Urinary bladder (tissue), 4 donors: ENCODE results near the gene TANK. TPM values are rescaled to one million over a fixed set of nuclear protein-coding genes. Genes with fewer than 3 reads are reported as not detected.
A peak's percentile ranks its signal among the peaks of the same experiment; 100 is the strongest.

Source experiments
- DNase-seq: peaks from one replicate; pipeline ENCODE4 v3.0.0-alpha.2; 2015; ENCODE audit errors: extremely low spot score
- H3K27ac ChIP-seq: one replicate; pipeline ENCODE4 v1.5.1; 2013; ENCODE audit warnings: low read depth, mild to moderate bottlenecking, moderate library complexity
- H3K36me3 ChIP-seq: one replicate; pipeline ENCODE4 v1.6.1; 2013; ENCODE audit warnings: mild to moderate bottlenecking, moderate library complexity; ENCODE audit not compliant: insufficient read depth
- H3K4me1 ChIP-seq: one replicate; pipeline ENCODE4 v1.6.1; 2013; ENCODE audit warnings: mild to moderate bottlenecking, moderate library complexity; ENCODE audit not compliant: insufficient read depth
- H3K4me3 ChIP-seq: one replicate; pipeline ENCODE4 v1.5.1; 2013; ENCODE audit warnings: low read depth, low read length
- WGBS: extraction: QIAGEN DNeasy Blood & Tissue Kit; methylation state at CpG from one replicate; pipeline ENCODE4 v1.1.7; 2013; 5-methylcytosine and 5-hydroxymethylcytosine counted together
- polyA plus RNA-seq: library from polyadenylated mRNA; stranded (reverse); fragments of 200-250 nt; gene quantifications from one replicate; pipeline ENCODE4 v1.2.3, GENCODE V29; 2013
- total RNA-seq: library from RNA; depleted of rRNA; stranded (reverse); fragments of >200 nt; gene quantifications from one replicate; pipeline ENCODE4 v1.2.3, GENCODE V29; 2014
- donor health status: healthy with polysubstance abuse.
- donor health status: healthy.

Gene TANK, protein sequence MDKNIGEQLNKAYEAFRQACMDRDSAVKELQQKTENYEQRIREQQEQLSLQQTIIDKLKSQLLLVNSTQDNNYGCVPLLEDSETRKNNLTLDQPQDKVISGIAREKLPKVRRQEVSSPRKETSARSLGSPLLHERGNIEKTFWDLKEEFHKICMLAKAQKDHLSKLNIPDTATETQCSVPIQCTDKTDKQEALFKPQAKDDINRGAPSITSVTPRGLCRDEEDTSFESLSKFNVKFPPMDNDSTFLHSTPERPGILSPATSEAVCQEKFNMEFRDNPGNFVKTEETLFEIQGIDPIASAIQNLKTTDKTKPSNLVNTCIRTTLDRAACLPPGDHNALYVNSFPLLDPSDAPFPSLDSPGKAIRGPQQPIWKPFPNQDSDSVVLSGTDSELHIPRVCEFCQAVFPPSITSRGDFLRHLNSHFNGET
- total RNA-seq (110 TPM), polyA plus RNA-seq (40.8 TPM)

DNA sequence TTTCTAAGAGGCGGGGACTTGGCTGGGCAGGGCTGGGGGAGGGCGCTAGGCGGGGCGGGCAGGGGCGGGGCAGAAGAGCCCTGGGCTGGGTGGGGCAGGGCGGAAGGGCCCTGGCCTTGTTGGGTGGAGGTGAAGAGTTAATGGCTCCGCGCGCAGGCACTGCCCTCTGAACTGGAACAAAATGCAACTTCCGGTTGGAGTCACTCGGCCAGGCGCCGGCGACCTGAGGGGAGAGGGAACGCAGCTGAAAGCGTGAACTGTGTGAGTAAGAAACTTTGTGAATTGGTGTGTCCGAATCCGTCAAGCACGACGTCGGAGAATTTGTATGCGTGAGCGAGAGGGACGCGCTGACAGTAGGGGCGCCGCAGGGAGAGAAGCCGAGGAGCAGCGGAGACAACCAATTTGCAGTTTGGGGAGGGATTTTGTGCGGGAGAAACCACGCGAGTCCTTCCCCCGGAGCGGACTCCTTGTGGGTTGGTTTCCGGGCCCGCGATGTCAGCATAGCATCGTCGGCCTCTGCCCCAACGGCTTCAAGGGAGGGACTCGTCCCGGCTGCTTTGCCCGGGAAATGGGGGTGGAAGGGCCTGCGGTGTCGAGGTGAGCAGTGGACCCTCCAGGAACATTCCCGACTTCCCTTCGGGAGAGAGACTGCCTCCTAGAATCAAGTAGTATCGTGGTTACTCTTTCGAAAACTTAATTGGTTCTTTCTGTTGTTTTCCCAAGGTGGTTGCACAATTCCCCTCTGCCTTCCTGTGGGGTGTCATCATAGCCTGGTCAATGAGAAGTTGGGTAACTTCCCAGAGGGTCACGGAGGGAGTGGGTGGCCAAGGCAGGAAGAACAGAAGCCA lies at the start of gene TANK:
TANK (plus strand) TSS at position 203 of the 848 bp plus-strand sequence. CDS start 19,235 bp downstream, outside the sequence.
- peak within 1 kb of the TSS; percentile 49 for H3K4me3 ChIP-seq
- WGBS: under 1% methylated on average over 50 of the region's 50 CpGs
- peak; percentile 73 for DNase-seq
- H3K4me1 ChIP-seq: no peaks in the 10 kb centered on the region
- H3K36me3 ChIP-seq: peaks cover 2% of the 10 kb centered on the region
- peak within 1 kb of the TSS; percentile 85 for H3K27ac ChIP-seq

DNA sequence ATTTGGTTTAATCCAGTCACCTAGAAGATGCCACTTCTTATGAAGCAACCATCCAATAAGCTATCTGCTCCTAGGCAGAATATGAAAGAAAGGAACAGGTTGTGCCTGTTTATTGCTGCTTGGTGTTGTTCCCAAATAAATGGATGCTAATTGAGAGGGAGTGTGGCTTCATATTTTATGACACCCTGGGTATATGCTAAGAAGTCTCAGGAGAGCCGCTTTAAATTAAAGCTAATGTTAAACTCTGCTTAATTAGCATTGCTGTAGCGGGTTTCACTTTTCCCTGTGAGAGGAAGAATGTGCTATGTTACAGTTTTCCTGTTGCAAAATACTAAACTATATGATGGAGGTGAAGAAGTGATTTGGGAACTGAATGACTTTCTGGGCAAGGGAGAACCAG lies 48.7 kb upstream of the TANK start:
- no peak for DNase-seq
- Histone ChIP-seq H3K4me3 (no peak overlapping the region), H3K27ac (no peak overlapping the region), H3K4me1 (no peaks in the 10 kb centered on the region), H3K36me3 (no peaks in the 10 kb centered on the region)
- 78% methylated on average over 2 of the region's 2 CpGs for WGBS

DNA sequence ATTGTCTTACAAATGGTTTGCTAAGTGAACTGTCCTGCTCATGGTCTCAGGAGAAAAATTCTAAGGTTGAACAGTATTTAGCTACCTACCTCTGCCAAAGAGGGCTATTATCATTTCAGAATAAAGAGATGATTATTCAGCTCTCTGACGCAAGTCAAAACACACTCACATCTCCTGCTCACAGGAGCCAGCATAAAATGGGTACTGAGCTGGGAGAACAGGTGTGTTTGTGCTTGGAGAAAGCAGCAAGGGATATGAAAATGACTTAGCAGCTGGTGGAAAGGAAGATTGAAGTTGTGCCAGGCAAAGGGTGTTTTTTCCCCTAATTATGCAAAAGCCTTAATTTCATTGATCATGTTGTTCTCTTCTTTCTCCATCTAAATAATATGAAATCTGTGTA lies 47.3 kb upstream of the TANK start:
- DNase-seq: no peak
- 96% methylated on average over 1 of the region's 1 CpG for whole genome bisulfite sequencing
- no peaks in the 10 kb centered on the region for H3K36me3 ChIP-seq
- H3K4me3 ChIP-seq: no peak overlapping the region
- no peak overlapping the region for H3K27ac ChIP-seq
- H3K4me1 ChIP-seq: no peaks in the 10 kb centered on the region

DNA sequence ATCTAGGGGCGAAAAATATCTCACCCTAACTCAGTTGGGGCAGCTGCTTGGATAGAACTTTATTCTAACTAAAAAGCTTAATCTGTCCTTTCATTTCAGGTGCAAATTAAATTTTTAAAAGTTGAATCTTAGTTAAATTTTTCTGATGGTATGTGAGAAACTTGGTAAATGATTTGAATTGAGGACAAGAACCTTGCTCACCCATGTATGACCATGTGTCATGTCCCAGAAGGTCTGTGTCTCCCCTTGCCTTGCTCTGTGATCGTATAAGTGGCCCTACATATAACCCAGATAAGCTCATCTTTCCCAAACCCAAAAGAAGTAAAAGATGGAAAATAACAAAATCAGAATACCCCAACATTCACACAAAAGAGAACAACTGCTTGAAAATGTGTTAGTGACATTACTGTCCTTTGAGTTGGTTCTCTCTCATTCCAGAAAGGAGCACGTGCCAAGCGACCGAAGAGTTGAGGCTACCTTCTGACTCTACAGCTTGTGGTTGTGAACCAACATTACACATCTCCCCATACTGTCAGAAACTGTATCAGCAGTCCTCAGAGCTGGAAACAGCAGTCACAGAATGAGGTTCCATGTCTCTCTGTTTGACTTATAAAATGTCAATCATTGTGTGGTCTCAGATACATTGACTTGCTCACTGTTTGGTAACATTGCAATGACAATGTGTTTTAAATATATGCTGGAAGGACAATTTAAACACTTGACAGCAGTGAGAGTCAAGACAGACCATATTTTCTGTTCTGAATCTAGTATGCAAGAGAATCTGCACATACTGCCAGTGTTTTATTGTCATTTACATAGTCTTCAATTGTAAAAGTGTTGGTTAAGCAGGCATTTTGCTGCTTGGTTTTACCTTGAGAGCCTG lies 46.3 kb upstream of the TANK start:
- 96% methylated on average over 5 of the region's 5 CpGs for WGBS
- H3K4me3 ChIP-seq: no peak overlapping the region
- H3K36me3 ChIP-seq: no peaks in the 10 kb centered on the region
- DNase-seq: no peak
- no peaks in the 10 kb centered on the region for H3K4me1 ChIP-seq
- no peak overlapping the region for H3K27ac ChIP-seq

DNA sequence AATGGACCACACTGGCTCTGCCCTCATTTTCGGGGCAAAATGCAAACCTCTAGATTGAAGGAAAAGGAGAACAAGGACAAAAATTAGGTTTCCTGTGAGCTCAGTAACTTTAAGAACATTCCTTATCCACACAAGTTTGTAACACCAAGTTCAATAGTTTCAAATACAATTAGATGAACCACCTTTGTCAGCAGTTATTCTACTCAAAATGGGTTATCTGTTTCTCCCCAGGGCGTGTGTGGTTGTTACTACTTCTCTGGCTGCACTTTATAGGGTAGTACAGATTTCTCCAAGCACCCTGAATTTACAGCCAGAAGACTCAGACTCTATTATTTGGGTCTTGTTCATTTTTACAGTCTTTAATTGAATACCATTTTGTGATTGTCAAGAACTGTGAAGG lies 45.0 kb upstream of the TANK start:
- Histone ChIP-seq H3K36me3 (no peaks in the 10 kb centered on the region), H3K4me1 (no peaks in the 10 kb centered on the region), H3K27ac (no peak overlapping the region), H3K4me3 (no peak overlapping the region)
- no peak for DNase-seq
- 94% methylated on average over 2 of the region's 2 CpGs for WGBS

DNA sequence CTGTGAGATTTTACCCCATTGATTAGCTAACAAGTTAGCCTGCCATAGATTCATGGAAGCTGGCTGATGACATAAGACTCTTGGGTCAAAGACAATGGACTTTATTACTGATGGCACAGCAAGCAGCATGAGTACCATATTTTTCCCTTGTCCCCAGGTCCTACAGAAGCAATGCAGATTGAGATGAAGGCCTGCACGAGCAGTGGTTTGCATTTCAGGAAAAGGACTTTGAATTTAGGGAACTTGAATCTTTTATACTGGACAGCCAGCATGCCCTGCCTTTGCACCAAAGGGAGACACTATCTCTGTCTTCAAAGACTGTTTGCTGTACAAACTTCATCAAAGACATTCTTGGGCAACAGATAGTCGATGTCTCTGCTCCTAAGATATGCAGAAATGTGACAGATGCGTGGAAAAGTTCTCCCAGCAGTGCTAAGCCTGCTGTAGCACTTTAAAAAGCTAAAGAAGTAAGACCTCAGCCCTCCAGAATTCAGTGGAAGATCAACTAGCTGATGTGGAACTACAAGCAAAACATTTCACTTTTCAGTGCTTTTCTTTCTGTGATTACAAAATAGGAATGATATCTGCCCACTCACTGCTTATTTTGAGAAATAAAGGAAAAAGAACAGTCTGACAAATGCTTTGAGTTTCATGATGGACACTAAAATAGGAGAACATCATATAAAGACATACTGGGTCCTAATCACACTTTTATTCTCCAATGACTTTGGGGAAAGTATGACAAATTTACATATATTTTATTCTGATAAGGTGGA lies 44.4 kb upstream of the TANK start:
- H3K27ac ChIP-seq: no peak overlapping the region
- no peaks in the 10 kb centered on the region for H3K36me3 ChIP-seq
- no peak for DNase-seq
- H3K4me1 ChIP-seq: no peaks in the 10 kb centered on the region
- H3K4me3 ChIP-seq: no peak overlapping the region
- WGBS: 68% methylated on average over 3 of the region's 3 CpGs

DNA sequence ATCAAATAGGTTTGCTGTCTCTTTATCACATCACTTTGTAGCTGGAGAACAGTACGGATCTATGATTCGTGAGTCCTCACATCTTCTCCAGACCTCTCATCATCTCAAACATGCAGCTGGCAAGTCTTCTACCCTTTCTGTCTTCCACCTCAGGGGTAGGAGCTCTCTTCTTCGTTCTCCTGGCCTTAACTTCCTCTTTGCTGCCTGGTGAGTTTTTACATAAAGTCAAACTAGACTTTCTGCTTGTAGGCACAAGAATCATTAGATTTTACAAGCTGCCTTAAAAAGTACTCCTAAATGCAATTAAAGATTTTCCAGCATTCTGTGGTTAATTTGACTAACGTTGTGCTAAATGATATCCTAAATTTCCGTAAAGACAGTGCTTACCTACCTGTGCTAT lies 43.7 kb upstream of the TANK start:
- no peak for DNase-seq
- Histone ChIP-seq H3K4me1 (no peaks in the 10 kb centered on the region), H3K27ac (no peak overlapping the region), H3K36me3 (no peaks in the 10 kb centered on the region), H3K4me3 (no peak overlapping the region)
- 71% methylated on average over 5 of the region's 5 CpGs for WGBS

DNA sequence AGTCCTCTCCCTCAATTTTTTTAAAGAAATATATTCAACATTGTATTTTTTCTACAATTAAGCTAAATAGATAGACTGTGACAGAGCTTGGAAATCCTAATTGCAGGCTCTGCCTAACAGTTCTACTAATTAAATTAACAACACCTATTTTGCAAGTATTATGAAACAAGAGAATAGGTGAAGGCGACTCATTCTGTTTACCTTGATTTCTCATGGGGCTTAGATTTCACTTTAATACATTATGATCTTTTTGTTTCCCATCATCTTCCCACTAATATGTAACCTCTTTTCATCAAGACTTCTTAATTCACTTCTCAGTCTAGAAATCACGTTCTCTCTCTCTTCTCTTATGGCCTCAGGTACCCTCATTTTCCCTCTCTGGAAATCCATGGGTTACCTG lies 42.7 kb upstream of the TANK start:
- no peak overlapping the region for H3K27ac ChIP-seq
- no peak for DNase-seq
- 96% methylated on average over 2 of the region's 2 CpGs for WGBS
- H3K36me3 ChIP-seq: no peaks in the 10 kb centered on the region
- no peak overlapping the region for H3K4me3 ChIP-seq
- no peaks in the 10 kb centered on the region for H3K4me1 ChIP-seq

DNA sequence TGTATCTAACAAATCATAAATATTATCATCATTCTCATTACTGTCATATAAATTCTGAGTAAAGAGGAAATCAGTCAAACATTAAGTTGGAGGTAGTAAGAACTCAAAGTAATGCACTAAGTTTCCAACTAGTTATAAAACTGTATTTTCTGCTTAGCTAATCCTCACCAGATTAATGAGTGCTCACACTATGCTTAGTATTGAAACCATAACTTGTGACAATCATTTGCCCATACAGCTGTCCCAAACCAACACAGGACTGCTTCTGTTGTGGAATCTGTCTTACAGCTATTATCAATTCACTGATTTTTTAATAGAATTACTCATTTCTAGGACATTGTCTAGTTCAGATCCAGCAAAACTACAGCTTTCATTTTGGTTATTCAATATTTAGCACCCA lies 41.5 kb upstream of the TANK start:
- DNase-seq: no peak
- Histone ChIP-seq H3K4me3 (no peak overlapping the region), H3K27ac (no peak overlapping the region), H3K4me1 (no peaks in the 10 kb centered on the region), H3K36me3 (no peaks in the 10 kb centered on the region)

DNA sequence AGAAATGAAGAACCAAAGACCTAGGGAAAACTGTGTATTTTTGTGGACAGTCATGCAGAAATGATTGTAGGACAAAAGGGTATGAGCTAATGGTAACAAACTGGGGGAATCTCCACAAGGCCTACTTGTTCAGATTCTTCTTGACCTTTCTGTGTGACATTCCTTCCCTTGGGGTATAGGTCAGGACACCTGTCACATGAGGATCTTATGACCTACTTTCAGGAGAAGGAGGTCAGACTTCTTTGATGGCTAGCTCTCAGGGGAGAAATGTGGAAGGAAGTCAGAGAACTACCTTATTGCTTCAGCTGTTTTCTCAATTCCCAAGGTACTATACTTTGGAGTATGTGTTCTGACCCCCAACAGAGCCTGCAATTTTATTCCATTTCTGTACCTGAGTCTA lies 40.7 kb upstream of the TANK start:
- Histone ChIP-seq H3K4me1 (no peaks in the 10 kb centered on the region), H3K36me3 (no peaks in the 10 kb centered on the region), H3K27ac (no peak overlapping the region), H3K4me3 (no peak overlapping the region)
- DNase-seq: no peak

DNA sequence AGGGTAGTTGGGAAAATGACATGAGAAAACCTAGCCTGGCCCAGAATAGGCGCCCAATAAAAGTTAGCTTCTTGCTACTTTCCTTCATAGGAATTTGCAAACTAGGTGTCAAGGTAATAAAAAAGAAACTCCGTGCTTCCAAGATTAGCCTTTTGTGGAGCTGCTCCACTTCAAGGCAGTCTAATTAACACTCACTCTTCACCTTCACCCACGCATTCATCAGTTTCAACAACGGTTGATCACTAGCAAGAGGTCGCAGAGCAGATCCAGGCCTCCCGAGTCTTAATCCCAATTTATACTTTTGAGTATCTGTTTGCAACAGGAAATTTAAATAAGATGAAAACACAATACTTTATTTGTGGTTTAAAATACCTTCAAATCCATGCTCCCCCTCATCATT lies 39.5 kb upstream of the TANK start:
- H3K4me1 ChIP-seq: no peaks in the 10 kb centered on the region
- no peak for DNase-seq
- no peak overlapping the region for H3K4me3 ChIP-seq
- 87% methylated on average over 6 of the region's 6 CpGs for WGBS
- no peaks in the 10 kb centered on the region for H3K36me3 ChIP-seq
- H3K27ac ChIP-seq: no peak overlapping the region

DNA sequence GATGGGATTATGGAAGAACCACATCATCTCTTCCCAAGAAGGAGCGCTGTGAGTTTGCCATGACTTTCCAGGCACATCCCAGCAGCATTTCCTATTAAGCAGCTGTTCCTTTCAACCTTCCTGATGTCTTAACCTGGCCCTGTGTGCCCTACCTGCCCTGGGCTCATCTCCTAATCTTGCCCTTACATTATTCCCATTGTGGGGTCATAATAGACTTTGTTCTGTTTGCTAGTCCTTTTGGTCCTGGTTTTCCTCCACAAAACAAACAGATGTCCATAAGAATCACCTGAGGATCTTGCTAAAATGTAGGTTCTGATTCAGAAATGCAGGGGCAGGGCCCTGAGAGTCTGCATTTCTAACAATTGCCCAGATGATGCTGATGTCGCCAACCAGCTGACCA lies 38.6 kb upstream of the TANK start:
- no peak overlapping the region for H3K27ac ChIP-seq
- no peaks in the 10 kb centered on the region for H3K36me3 ChIP-seq
- no peak overlapping the region for H3K4me3 ChIP-seq
- H3K4me1 ChIP-seq: no peaks in the 10 kb centered on the region
- WGBS: 97% methylated on average over 2 of the region's 2 CpGs
- no peak for DNase-seq
